HCT116 (cell line): ENCODE data around the gene TIMM50. TPM values are rescaled to one million over a fixed set of nuclear protein-coding genes. Genes with fewer than 3 reads are reported as not detected.

Experiments
- ATAC-seq: fragments of 200-7000 bp; cut with Tn5 transposase; 2 replicates; pipeline ENCODE4 v1.9.1; 2020; ENCODE audit warnings: mild to moderate bottlenecking, moderate library complexity
- BruUV-seq: library from RNA; stranded (reverse); fragments of 400-500 nt; replicated peaks from 2 replicates; lab custom pipeline; 2021; lab: Mats Ljungman, UMichigan
- CTCF ChIA-PET: fragments of 300-600 bp; sonication (Branson Sonifier 250); formaldehyde crosslinking; loops from one replicate; lab custom pipeline; 2021; ENCODE audit warnings: antibody characterized with exemption; lab: Charles Lee
- POLR2A ChIA-PET: fragments of 300-600, 350-600 bp; sonication (Branson Sonifier 250); formaldehyde crosslinking; loops from one replicate; lab custom pipeline; 2021; ENCODE audit warnings: antibody characterized with exemption; lab: Charles Lee
- RAD21 ChIA-PET, 2 experiments: fragments of 300-600 bp; sonication (Branson Sonifier 250); formaldehyde crosslinking; loops; one replicate each; lab custom pipeline; 2023; ENCODE audit warnings: low total read pairs in 2 of 2; ENCODE audit not compliant: uncharacterized antibody in 2 of 2, unreplicated experiment in 2 of 2, low non-redundant PET in 1 of 2; lab: Charles Lee
- DNase-seq: peaks from one replicate; pipeline ENCODE4 v3.0.0-alpha.2; 2010; ENCODE audit warnings: low read depth, low spot score
- H2AFZ ChIP-seq: fragments of 200-600 bp; shearing (Covaris generic), sonication (generic); 2 replicates; pipeline ENCODE4 v1.6.1; 2017; ENCODE audit warnings: low read depth, mixed run types, mixed read lengths, antibody characterized with exemption, low read length; ENCODE audit not compliant: poor library complexity, severe bottlenecking
- H3K27ac ChIP-seq: 2 replicates; pipeline ENCODE4 v1.5.1; 2012; ENCODE audit warnings: low read depth, low read length
- H3K27me3 ChIP-seq: fragments of 200-600 bp; sonication (generic); 2 replicates; pipeline ENCODE4 v1.6.1; 2016; ENCODE audit warnings: mixed run types, low read length, mixed read lengths; ENCODE audit not compliant: insufficient read depth
- H3K36me3 ChIP-seq, 2 experiments: fragments of 200-500 bp in 1 of 2; fragments of 200-600 bp in 1 of 2; sonication (Bioruptor generic) in 1 of 2; sonication (generic) in 1 of 2; 2 replicates each; pipeline versions ENCODE4 v1.5.1 to v1.6.1; 2014 to 2016; ENCODE audit warnings: low read length in 2 of 2, inconsistent platforms in 1 of 2, mixed read lengths in 1 of 2, mixed run types in 1 of 2; ENCODE audit not compliant: insufficient read depth in 2 of 2, control insufficient read depth in 1 of 2
- H3K4me1 ChIP-seq, 2 experiments: fragments of 200-600 bp in 1 of 2; sonication (generic) in 1 of 2; 2 replicates each; pipeline versions ENCODE4 v1.5.1 to v1.6.1; 2012 to 2017; ENCODE audit warnings: low read length in 2 of 2, inconsistent platforms in 1 of 2, mild to moderate bottlenecking in 1 of 2, mixed read lengths in 1 of 2, mixed run types in 1 of 2, moderate library complexity in 1 of 2; ENCODE audit not compliant: insufficient read depth in 2 of 2, control insufficient read depth in 1 of 2
- H3K4me2 ChIP-seq: fragments of 200-600 bp; sonication (generic); 2 replicates; pipeline ENCODE4 v1.6.1; 2017; ENCODE audit warnings: mixed run types, low read length, mixed read lengths
- H3K4me3 ChIP-seq, 2 experiments: fragments of 200-600 bp in 1 of 2; sonication (generic) in 1 of 2; replicated peaks in 1 of 2; 2 replicates each; pipeline ENCODE4 v1.5.1; 2011 to 2016; ENCODE audit warnings: low read length in 2 of 2, control low read depth in 1 of 2, low read depth in 1 of 2, mild to moderate bottlenecking in 1 of 2, mixed read lengths in 1 of 2, mixed run types in 1 of 2
- H3K79me2 ChIP-seq: fragments of 200-600 bp; sonication (generic); 2 replicates; pipeline ENCODE4 v1.6.1; 2017; ENCODE audit warnings: mild to moderate bottlenecking, mixed run types, low read length, moderate library complexity, mixed read lengths; ENCODE audit not compliant: insufficient read depth
- H3K9ac ChIP-seq: fragments of 200-600 bp; sonication (generic); 2 replicates; pipeline ENCODE4 v1.6.1; 2016; ENCODE audit warnings: low read length, mixed read lengths
- H3K9me2 ChIP-seq: fragments of 200-600 bp; sonication (generic), shearing (Covaris generic); 2 replicates; pipeline ENCODE4 v1.6.1; 2017; ENCODE audit warnings: mixed run types, mild to moderate bottlenecking, moderate library complexity; ENCODE audit not compliant: insufficient read depth
- H3K9me3 ChIP-seq, 2 experiments: fragments of 200-500 bp in 1 of 2; fragments of 200-600 bp in 1 of 2; sonication (Bioruptor generic) in 1 of 2; sonication (generic) in 1 of 2; 2 replicates each; pipeline ENCODE4 v1.6.1; 2014 to 2017; ENCODE audit warnings: low read length in 2 of 2, mixed read lengths in 2 of 2, inconsistent platforms in 1 of 2, low read depth in 1 of 2, mild to moderate bottlenecking in 1 of 2, mixed run types in 1 of 2, moderate library complexity in 1 of 2; ENCODE audit not compliant: control insufficient read depth in 1 of 2, insufficient read depth in 1 of 2
- H4K20me1 ChIP-seq: fragments of 200-600 bp; sonication (generic), shearing (Covaris generic); 2 replicates; pipeline ENCODE4 v1.6.1; 2017; ENCODE audit warnings: mixed run types, mild to moderate bottlenecking, moderate library complexity; ENCODE audit not compliant: insufficient read depth
- CBX3 ChIP-seq: IDR thresholded peaks from 2 replicates; pipeline ENCODE4 v1.6.1; 2012; ENCODE audit warnings: low read depth
- ELF1 ChIP-seq: IDR thresholded peaks from 2 replicates; pipeline ENCODE4 v1.6.1; 2012; ENCODE audit warnings: low read depth, borderline replicate concordance
- POLR2AphosphoS5 ChIP-seq: IDR thresholded peaks from 2 replicates; pipeline ENCODE4 v1.6.1; 2011; ENCODE audit warnings: mild to moderate bottlenecking, low read depth, low read length, moderate library complexity
- intact Hi-C: fragments of 100-400 bp; cut with micrococcal nuclease; formaldehyde crosslinking; loops from 2 replicates; pipeline ENCODE4 v1.10.0; 2022
- total RNA-seq: library from RNA; stranded (reverse); gene quantifications from one replicate; pipeline ENCODE4 v1.2.1, GENCODE V29; 2021; ENCODE audit not compliant: unreplicated experiment
- TF ChIP-seq, protein P1 (sequence below): IDR thresholded peaks from 2 replicates; pipeline ENCODE4 v1.6.1; 2012
- TF ChIP-seq, protein P2 (sequence below), 3 experiments: fragments of 200-600 bp in 1 of 3; sonication (generic) in 1 of 3; IDR thresholded peaks in 2 of 3; conservative IDR thresholded peaks in 1 of 3; 2 replicates each; pipeline ENCODE4 v1.5.1; 2012 to 2017; ENCODE audit warnings: low read depth in 2 of 3, low read length in 2 of 3, antibody characterized with exemption in 1 of 3, borderline replicate concordance in 1 of 3, control low read depth in 1 of 3, mild to moderate bottlenecking in 1 of 3, mixed read lengths in 1 of 3, mixed run types in 1 of 3, moderate library complexity in 1 of 3; ENCODE audit not compliant: insufficient read depth in 1 of 3

Gene TIMM50
- total RNA-seq, 1 experiment from 2014 or later, result 111 TPM

DNA sequence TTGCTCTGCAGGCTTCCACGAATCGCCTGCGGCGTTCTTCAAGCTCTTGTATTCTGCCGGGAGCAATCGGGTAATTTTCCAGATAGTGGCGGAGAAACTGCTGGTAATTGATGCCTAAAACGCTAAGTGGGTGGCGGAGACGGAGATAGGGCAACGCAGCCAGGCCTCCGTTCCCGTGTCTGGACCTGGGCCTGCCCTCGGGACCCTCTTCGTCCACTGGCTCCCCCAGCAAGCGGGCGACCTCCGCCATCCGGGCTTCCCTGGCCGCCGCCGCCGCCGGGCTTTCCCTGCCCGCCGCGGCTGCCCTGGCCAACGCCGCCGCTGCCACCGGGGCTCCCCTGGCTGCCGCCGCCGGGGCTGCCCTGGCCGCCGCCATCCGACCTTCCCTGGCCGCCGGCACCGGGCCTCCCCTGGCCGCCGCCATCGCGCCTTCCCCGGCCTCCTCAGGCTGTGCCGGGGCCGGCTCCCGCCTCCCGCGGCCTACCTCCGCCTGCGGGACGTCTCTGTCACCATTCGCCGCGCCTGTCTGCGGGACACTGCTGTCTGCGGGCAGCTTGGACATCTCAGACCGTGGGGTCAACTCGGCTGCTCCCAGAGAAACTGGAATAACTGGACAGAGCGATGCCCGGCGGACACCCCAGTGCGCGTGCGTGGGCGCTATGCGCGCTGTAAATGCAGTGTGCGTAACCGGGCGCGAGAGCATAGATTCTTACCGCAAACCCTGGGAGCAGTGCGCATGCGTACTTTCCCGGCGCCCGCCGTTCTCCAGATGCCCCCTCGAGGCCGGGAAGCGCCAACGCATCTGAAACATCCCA, 59.1 kb downstream of the TIMM50 start, which contains the start of gene EID2 (continued):
- TF ChIP-seq ELF1, result no peak
- TF ChIP-seq, protein P1, sequence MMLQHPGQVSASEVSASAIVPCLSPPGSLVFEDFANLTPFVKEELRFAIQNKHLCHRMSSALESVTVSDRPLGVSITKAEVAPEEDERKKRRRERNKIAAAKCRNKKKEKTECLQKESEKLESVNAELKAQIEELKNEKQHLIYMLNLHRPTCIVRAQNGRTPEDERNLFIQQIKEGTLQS, result no peak

DNA sequence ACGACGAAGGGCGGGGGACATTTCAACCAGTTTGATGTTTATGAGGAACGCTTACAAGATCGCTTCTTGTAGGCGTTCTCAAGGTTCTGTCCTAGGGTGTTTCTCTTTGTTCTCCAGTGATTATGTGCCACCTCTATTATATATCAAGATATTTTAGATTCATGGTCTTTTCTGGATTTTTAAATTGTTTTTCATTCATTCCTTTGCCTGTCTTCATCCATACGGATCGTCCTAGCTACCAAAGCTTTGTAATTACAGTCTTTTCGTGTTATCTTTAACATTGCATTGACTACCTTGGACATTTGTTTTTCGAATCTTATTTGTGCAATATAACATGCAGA, 59.7 kb downstream of the TIMM50 start:
- Histone ChIP-seq H3K4me2 (peak overlapping the region; percentile 93), H3K4me3 (peak overlapping the region; percentile 78 to 82), H3K9me2 (no peaks in the 10 kb centered on the region), H3K79me2 (peaks cover 16% of the 10 kb centered on the region), H3K9ac (peak overlapping the region; percentile 71; the same call in 1 of the 2 replicates), H2AFZ (peak overlapping the region; percentile 99), H3K27ac (no peak overlapping the region), H3K9me3 (no peaks in the 10 kb centered on the region), H3K4me1 (peaks cover 11 to 21% of the 10 kb centered on the region in 2 experiments), H3K36me3 (no peaks in the 10 kb centered on the region), H3K27me3 (no peaks in the 10 kb centered on the region), H4K20me1 (no peaks in the 10 kb centered on the region)
- no TSS peak for BruUV-seq
- intact Hi-C loops, result loop anchor here (2.0 kb wide), 1 partner anchor 100 kb away; no protein-coding TSS in a partner anchor
- peak; percentile 13 for ATAC-seq
- DNase-seq, result no peak
- TF ChIP-seq CBX3 (0 out of 2 replicates have a peak, but pooled peaks have one; percentile 20), POLR2AphosphoS5 (no peak)
- TF ChIP-seq, protein P2, sequence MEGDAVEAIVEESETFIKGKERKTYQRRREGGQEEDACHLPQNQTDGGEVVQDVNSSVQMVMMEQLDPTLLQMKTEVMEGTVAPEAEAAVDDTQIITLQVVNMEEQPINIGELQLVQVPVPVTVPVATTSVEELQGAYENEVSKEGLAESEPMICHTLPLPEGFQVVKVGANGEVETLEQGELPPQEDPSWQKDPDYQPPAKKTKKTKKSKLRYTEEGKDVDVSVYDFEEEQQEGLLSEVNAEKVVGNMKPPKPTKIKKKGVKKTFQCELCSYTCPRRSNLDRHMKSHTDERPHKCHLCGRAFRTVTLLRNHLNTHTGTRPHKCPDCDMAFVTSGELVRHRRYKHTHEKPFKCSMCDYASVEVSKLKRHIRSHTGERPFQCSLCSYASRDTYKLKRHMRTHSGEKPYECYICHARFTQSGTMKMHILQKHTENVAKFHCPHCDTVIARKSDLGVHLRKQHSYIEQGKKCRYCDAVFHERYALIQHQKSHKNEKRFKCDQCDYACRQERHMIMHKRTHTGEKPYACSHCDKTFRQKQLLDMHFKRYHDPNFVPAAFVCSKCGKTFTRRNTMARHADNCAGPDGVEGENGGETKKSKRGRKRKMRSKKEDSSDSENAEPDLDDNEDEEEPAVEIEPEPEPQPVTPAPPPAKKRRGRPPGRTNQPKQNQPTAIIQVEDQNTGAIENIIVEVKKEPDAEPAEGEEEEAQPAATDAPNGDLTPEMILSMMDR (IDR thresholded peaks at IDR 0.05 in 2 of 3, conservative IDR thresholded peaks at IDR 0.05 in 1 of 3; ENCODE audit: borderline replicate concordance in 1 of 3, insufficient read depth in 1 of 3, low read depth in 2 of 3, low read length in 2 of 3), result peak in 1 of 3 experiments; percentile 11; a peak in 1 of 6 replicates
- ChIA-PET RAD21 (no interaction called here), CTCF (interaction anchor here (0.9 to 1.9 kb wide), 4 partner anchors 8 to 133 kb away, joined by 3 to 9 read pairs (median 4); no protein-coding TSS in a partner anchor), POLR2A (interaction anchor here (1.6 kb wide), 1 partner anchor 105 kb away, joined by 5 read pairs; the partner anchor contains the start of gene RPS16)

Other genes starting within 250 kb of the TIMM50 start
- not detected for gene IFNL3, start 235.8 kb upstream of the TIMM50 start, total RNA-seq
- gene IFNL4, start 232.0 kb upstream of the TIMM50 start, total RNA-seq, result not detected
- not detected for gene IFNL2, start 212.4 kb upstream of the TIMM50 start, total RNA-seq
- not detected for gene IFNL1, start 184.4 kb upstream of the TIMM50 start, total RNA-seq
- 13.8 TPM for gene LRFN1, start 160.0 kb upstream of the TIMM50 start, total RNA-seq
- gene GMFG, start 144.8 kb upstream of the TIMM50 start, total RNA-seq, result 0.61 TPM
- gene SAMD4B, start 138.4 kb upstream of the TIMM50 start, total RNA-seq, result 127 TPM
- gene PAF1, start 89.7 kb upstream of the TIMM50 start, total RNA-seq, result 53.5 TPM
- gene MED29, start 89.5 kb upstream of the TIMM50 start, total RNA-seq, result 32.0 TPM
- gene ZFP36, start 74.0 kb upstream of the TIMM50 start, total RNA-seq, result 131 TPM
- 29.0 TPM for gene PLEKHG2, start 68.2 kb upstream of the TIMM50 start, total RNA-seq
- gene RPS16, start 44.9 kb upstream of the TIMM50 start, total RNA-seq, result 3,365 TPM
- 120 TPM for gene SUPT5H, start 35.3 kb upstream of the TIMM50 start, total RNA-seq
- gene DLL3, start 18.1 kb downstream of the TIMM50 start, total RNA-seq, result 0.17 TPM
- not detected for gene SELENOV, start 34.3 kb downstream of the TIMM50 start, total RNA-seq
- 1.2 TPM for gene EID2B, start 52.0 kb downstream of the TIMM50 start, total RNA-seq
- 11.7 TPM for gene EID2, start 59.3 kb downstream of the TIMM50 start, total RNA-seq
- not detected for gene LGALS13, start 121.7 kb downstream of the TIMM50 start, total RNA-seq
- not detected for gene LGALS16, start 175.1 kb downstream of the TIMM50 start, total RNA-seq
- not detected for gene LGALS14, start 223.6 kb downstream of the TIMM50 start, total RNA-seq